Activated CD8-positive, alpha-beta memory T cell treated with anti-CD3 and anti-CD28 coated beads, Interleukin-2, amount 50 U/mL, for 1 hour (primary cell): ENCODE results near the gene HES3.

Experiments used
- DNase-seq: peaks from one replicate; pipeline ENCODE4 v3.0.0-alpha.2; 2020; ENCODE audit errors: extremely low read depth

The HES3 gene

GRCh38 chr1:6262555-6263420 lies 18.8 kb downstream of the HES3 start:
- no peak for DNase-seq

GRCh38 chr1:6263716-6264115 lies 19.7 kb downstream of the HES3 start:
- no peak for DNase-seq

DNA sequence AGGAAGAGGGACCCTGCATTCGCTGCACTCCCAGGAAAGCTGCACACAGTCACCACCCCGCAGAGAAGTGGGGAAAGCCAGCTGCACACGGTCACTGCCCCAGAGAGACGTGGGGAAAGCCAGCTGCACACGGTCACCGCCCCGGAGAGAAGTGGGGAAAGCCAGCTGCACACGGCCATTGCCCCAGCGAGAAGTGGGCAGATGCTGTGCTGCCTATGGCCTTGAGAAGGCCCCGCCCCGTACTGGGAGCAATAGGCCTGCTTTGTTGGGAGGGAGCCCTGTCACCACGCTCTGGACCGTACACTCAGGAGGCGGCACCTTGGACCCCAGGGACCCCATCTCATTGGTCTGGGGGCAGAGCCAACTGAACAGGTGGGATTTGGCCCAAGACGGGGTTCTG lies 21.2 kb downstream of the HES3 start:
- no peak for DNase-seq

- DNase-seq = no peak
Measured at GRCh38 chr1:6266641-6267040, 22.7 kb downstream of the HES3 start.

GRCh38 chr1:6267686-6268322 lies 23.8 kb downstream of the HES3 start:
- DNase-seq = no peak

GRCh38 chr1:6268415-6268814 lies 24.4 kb downstream of the HES3 start:
- no peak for DNase-seq

DNA sequence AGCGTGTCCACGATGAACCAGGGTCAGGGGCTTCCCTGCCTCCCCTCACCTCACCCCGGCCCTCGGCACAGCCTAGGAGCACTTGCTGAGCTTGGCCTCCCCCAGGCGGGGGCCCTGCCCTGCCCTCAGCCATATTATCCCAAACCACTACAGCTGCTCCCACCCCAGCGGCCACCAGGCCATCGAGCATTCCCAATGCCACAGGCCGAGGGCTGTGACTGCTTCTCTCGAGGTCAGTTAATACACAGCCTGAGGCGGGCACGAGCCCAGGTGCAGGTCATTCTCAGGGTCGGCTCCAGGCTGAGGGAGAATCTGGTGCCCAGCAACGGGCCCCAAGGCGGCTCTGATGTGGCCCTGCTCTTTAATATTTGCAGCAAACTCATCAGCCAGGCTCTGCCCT lies 25.3 kb downstream of the HES3 start:
- no peak for DNase-seq

DNA sequence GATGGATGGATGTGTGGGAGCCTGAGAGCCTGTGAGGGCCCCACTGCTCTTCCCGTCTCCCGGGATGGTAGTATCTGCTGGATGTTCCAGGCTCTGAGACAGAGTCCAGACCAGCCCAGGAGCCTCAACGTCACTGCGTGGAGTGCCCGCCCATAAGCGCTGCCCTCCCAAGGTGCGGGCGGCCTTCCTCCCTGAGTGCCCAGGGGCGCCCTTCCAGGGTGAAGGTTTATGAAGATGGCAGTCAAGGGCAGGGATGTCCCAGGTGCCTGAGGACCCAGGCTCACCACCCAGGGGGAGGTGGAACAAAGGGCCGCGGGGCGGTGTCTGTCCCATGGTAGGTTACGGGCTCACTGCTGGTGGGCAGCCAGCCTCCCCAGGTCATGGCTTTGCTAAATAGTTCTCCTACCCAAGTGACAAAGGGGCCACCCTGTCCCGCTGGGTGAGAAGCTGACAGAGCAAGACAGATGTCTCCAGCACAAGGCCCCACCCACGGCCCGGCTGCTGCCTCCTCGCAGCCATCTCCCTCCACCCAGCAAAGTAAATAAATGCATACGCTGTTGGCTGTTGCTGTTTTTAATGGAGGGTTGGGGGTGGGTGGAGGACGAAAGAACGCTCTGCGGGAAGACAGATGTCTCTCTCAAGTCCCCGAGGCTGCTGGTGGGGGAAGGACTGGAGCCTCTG lies 25.9 kb downstream of the HES3 start:
- DNase-seq = no peak

- DNase-seq = no peak
Measured at GRCh38 chr1:6270401-6270800, 26.4 kb downstream of the HES3 start.

DNA sequence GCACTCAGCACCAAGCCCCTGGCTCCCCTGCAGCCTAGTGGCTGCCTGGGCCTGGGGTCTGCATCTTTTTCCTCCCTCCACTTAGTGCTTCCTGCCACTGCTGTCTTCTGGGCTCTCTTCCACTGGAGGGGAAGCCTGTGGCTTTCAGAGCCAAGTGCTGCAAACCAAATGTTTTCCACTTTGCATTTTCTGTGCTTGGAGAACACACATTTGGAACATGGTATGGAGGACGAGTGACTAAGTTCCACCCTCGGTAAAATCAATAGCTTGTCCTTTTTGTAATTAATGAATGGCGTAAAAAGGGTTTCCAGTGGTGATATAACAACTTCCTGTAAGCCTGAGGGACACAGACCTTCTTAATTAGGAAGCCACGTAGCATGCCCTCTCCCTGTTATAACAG lies 27.0 kb downstream of the HES3 start:
- DNase-seq = no peak

DNA sequence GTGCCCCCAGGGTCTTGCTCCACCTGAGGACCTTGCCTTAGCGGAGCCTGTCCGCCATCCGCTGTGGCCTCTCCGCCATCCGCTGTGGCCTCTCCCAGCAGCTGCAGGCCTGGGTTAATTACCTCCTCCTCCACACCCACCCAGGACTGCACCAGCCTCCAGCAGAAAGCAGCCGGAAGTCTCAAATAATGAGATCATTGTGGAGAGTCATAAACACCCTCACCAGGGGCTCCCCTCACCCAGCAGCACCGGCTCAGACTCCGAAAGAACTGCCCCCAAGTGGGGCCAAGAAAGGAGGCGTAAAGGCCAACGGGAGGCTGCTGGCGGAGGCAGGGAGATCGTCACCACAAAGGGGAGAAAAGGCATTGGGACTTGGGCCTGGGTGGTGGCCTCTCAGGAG lies 27.6 kb downstream of the HES3 start:
- no peak for DNase-seq

GRCh38 chr1:6272452-6272851 lies 28.5 kb downstream of the HES3 start:
- DNase-seq = no peak

DNA sequence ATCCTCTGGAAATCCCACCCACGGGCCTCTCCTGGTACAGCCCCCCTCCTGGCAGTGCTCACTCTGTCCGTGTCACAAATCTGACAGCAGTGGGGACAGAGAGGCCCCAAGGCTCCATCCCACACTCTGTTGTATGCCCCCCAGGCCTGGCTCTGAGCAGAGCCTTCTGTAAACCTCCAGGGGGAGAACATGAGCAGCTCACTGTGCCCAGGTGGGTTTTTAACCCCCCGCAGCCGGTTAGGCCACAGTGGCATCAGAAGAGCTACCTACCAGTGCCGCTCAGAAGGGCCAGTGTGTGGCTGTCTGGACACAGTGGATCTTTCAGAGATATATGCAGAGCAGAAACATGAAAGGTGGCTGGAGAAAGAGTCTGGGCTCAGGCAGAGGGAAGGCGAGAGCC lies 28.9 kb downstream of the HES3 start:
- no peak for DNase-seq

DNA sequence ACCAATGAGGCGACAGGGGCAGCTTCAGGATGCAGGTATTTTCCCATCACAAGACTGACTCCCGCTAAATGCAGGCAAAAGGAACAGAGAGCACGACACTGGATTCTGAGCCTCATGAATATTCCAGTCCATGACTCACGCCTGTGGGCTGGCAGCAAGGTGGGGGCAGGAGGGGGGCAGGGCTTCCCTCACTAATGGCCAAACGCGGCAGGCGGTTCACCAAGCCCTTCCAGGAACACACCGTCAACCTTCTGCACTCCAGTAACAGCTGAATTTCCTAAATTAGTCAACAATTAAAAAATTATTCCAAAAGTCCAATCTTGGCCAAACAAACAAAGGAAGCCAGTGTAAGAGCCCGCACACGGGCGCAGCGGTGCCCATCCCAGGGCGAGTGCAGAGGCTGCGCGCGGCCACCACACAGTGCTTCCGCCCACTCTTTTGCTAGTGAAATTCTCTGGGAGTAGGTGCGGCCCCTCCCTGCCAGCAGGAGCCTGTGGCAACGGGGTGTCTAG lies 29.5 kb downstream of the HES3 start:
- no peak for DNase-seq

- no peak for DNase-seq
Measured at GRCh38 chr1:6274102-6274501, 30.1 kb downstream of the HES3 start.

DNA sequence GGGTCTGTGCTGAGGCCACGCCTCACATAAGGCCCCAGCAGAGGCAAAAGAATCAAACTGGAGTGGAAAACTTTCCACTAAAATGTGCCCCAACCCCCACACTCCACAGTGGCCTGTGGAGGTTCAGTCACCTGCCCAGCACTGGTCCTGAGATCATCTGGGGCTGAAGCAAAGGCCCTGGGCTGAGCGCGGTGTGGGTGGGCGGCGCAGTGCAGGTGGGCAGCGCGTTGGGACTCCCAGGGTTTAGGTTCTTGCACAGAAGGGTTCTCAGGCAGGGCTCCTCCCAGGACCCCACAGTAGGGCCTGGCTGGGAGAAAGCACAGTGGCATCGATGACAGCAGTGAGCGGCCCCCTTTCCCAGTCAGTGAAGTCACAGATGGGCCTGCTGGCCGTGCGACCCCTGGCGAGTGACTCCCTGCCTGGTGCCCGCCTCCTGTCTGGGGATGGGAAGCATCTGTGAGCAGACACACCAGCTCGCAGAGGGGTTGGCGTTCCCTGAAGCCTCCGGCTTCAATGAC lies 30.7 kb downstream of the HES3 start:
- no peak for DNase-seq

- DNase-seq = no peak
Measured at GRCh38 chr1:6275826-6276782, 32.1 kb downstream of the HES3 start.

DNA sequence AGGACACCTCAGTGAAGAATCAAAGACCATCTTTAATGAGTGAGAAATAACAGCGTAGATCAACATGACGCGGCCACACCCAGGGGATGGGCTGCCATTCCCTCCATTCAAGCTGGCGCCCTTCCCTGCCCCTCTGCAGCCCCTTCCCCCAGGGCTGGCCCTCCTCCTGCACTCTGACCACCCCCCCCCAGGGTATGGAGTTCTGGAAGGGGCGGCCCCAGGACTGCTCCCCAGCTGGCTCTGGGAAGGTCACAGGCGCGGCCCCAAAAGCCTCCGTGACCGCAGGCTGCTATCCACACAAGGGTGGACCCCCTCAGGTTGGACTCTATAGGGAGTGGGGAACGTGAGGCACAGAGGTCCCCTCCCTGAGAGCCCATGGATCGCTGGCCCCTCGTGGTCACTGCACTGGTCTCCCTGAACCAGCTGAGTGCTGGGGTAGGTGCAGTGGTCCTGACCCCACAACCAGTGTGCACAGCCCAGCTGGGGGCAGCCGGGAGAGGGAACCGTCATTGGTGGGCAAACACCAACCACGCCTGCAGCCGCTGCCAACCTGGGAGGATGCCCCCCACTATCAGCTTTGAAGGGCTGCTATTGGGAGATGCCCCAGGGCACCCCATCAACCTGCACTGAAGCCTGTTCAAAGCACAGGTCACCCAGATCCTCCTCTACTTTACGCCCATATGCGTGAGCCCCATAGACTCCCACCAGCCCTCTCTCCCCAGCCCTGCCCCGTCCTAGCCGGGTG lies 33.0 kb downstream of the HES3 start:
- no peak for DNase-seq

GRCh38 chr1:6278263-6278662 lies 34.3 kb downstream of the HES3 start:
- DNase-seq = no peak

GRCh38 chr1:6279066-6279465 lies 35.1 kb downstream of the HES3 start:
- no peak for DNase-seq
